HG03457 (cell line): ENCODE results near the gene KCNK7.

Source experiments
- ATAC-seq: cut with Tn5 transposase; IDR thresholded peaks from one replicate; pipeline ENCODE4 v1.9.1; 2021; ENCODE audit warnings: moderate number of reproducible peaks; ENCODE audit not compliant: unreplicated experiment

Gene KCNK7

DNA sequence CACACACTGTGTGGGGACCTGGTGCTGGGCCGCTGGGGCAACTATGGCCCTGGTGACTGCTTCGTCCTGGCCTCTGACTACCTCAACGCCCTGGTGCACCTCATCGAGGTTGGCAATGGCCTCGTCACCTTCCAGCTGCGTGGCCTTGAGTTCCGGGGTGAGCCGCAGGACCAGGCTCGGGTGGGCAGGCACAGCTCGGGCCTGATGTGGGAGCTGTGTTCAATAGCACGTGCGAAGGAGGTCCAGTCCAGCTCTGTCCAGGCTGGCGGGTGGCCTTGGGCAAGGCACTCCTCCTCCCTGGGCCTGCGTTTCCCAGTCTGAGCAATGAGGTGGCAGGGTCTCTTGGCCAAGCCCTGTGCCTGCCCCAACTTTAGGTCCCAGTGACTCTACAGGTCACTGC, 34.0 kb upstream of the KCNK7 start:
- ATAC-seq = no peak

DNA sequence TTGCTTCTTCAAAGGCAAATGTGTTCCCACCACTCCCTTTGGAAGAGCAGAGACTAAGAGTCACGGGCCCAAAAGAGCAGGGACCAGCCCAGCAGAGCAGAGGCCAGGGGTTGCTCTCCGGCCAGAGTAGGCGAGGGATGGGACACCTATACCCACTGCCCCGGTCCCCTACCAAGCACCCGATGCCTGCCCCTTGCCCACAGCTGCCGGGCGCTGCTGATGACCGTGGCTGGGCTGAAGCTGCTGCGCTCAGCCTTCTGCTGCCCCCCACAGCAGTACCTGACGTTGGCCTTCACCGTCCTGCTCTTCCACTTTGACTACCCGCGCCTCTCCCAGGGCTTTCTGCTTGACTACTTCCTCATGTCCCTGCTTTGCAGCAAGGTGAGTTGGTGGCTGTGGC, 31.6 kb upstream of the KCNK7 start:
- no peak for ATAC-seq

DNA sequence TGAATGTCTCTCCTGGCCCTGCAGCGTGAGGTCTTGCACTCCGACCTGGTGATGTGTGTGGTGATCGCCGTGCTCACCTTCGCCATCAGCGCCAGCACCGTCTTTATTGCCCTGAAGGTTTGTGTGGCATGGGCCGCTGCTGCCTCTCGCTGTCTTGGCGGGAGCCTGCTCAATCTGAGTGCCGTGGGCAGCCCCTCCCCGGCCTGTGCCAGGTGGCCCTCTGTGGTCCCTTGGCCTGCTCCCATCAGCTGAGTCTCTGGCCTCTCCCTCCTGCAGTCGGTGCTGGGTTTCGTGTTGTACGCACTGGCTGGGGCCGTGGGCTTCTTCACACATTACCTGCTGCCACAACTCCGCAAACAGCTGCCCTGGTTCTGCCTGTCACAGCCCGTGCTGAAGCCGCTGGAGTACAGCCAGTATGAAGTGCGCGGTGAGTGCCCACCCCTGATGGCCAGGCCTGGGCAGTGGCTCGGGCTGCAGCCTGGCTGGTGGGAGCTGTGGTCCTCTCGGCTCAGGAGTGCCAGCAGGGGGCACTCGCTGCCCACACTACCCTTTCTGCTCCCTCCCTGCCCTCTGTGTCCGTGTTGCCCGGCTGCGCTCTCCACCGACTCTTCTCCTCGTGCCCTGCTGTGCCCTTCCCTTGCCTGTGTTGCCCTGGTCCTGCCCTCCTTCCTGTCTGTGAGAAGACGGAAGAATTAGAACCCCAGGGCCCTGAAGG, 30.2 kb upstream of the KCNK7 start:
- no peak for ATAC-seq

DNA sequence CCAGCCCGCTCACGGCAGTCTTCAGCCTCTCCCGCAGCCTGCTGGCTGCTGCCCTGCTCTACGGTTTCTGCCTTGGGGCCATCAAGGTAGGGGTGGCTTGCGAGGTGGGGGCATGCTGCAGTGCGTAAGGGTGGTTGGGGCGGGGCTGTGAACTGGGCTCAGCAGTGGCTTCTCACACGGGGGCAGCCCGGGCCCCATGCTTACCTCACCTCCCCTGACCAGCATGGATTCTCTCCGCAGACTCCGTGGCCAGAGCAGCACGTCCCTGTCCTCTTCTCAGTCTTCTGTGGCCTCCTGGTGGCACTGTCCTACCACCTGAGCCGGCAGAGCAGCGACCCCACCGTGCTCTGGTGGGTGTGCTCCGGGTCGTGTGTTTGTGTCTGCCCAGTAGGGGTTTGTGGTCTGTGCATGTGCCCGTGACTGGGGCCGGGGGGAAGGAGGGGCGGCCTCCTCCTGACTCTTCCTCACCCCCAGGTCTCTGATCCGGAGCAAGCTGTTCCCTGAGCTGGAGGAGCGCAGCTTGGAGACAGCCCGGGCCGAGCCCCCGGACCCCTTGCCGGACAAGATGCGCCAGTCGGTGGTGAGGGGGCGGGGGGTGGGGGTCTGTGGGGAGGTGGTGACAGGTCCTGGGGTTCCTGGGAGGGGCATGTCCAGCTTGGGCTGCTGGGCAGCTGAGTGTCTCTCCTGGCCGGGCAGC, 29.5 kb upstream of the KCNK7 start:
- ATAC-seq = no peak

DNA sequence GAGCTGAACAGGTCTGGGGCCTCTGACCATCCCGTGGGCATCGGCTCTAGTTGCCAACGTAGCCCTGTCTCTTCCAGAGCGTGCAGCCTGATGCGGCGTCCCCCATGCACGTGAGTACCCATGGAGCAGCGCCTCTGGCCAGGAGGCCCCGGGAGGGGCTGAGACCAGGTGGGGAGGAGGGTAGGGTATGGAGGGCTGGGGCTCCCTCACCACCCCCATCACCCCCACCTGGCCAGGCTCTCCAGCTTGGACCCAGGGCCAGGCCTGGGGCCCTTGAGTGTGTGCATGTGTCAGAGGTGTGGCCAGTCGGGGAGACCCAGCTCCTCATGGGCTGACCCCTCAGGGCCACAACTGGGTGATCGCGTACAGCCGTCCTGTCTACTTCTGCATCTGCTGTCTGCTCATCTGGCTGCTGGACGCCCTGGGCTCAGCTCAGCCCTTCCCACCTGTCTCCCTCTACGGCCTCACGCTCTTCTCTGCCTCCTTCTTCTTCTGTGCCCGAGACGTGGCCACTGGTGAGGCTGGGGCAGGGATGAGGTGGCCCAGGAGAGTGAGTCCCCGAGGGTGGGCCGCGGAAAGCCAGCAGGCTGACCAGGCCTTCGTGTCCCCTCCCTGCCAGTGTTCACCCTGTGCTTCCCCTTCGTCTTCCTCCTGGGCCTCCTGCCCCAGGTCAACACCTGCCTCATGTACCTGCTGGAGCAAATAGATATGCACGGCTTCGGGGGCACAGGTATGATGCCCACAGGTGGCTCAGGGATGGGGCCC, 28.4 kb upstream of the KCNK7 start:
- no peak for ATAC-seq

DNA sequence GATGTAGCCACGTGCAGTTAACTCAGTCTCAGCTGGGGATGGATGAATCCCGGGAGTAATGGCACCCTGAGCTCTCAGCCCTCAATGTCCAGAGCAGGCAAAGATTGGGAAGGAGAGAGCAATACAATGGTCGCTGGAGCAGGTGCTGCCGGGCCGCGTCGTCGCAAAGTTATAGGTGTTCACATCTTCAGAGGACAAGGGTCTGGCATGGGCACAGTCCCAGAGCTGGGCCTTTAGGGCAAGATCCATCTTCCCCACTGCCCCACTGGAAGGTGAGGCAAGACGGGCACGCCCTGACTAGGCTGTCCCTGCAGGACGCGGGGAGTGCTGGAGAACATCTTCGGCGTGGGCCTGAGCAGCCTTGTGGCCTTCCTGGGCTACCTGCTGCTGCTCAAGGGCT, 27.6 kb upstream of the KCNK7 start:
- ATAC-seq = no peak

DNA sequence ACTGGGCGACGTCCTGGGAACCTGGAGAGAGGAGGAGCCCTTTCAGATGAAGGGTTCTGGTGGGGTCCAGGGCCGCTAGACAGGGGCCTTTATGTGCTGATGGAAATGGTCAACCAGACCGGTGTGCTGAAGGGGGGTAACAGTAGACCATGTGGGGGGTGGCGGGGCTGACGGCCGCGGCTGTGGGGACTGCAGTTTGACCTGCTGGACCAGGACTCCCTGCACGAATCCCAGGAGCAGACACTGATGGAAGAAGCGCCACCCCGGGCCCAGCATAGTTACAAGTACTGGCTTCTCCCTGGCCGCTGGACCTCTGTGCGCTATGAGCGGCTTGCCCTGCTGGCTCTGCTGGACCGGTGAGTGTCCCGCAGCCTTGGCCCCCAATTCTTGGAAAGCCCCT, 26.4 kb upstream of the KCNK7 start:
- no peak for ATAC-seq

DNA sequence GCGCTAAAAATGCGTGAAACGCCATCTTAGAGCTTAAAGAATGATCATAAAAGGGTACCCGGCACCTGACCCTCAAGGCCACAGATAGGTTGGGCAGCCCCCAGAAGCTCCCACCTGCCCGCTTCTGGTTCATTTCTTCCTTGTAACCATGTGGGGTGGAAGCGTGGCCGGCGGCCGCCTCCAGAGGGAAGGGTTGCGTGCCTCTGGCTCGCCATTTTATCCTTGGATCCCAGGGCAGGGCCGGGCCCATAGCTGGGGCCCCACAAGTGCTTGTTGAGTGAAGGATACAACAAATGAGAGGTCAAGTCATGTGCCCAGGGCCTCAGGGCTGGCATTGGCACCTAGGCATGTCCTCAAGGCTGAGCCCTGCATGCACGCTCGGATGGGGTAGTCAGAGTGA, 25.9 kb upstream of the KCNK7 start:
- no peak for ATAC-seq

DNA sequence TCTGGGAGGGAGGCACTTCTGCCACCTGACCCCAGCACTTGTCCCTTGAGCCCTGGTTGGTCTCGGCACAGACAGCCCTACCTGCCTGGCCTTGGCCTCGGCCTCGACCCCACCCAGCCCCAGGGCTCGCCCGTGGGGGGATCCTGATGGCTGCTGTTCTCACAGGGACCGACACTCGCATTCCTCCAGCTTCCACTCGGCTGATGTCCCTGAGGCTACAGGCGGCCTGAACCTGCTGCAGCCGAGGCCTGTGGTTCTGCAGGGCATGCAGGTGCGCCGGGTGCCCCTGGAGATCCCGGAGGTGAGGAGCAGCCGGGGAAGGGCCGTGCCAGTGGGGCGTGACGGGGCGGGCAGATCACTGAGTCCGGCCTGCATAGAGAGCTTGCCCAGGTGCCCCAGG, 25.1 kb upstream of the KCNK7 start:
- ATAC-seq = no peak

DNA sequence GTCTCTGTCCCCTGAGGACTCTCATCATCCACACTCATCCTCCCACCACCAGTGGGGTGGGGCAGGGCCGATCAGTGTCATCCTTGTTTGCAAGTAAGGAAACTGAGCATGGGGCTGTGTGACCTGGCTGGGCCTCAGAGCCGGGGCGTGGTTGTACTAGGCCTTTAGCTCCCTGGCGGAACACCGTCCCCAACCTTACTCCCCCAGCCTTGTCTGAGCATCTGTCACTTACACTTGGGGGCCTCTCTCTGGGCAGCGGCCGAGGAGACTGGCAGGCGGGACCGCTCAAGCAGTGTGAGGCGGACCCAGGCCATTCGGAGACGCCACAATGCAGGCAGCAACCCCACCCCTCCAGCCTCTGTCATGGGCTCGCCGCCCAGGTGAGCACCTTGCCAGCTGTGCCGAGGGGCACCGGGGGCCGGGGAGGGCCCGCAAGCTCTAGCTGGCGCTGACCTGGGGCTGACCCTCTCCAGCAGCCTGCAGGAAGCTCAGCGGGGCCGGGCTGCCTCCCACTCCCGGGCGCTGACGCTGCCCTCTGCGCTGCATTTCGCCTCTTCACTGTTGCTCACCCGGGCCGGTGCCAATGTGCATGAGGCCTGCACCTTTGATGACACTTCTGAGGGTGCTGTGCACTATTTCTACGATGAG, 23.8 kb upstream of the KCNK7 start:
- no peak for ATAC-seq

DNA sequence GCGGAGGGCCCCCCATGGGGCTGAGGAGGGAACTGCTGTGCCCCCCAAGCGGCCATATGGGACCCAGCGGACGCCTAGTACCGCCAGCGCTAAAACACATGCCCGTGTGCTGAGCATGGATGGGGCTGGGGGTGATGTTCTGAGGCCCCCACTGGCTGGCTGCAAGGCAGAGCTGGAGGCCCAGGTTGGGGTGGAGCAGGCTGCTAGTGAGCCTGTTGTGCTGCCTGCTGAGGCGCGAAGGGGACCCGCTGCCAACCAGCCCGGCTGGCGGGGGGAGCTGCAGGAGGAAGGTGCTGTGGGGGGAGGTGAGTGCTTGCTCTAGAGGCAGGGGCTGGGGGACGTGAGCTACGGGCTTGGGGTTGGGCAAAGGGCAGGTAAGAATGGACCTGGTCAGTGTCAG, 23.2 kb upstream of the KCNK7 start:
- ATAC-seq = no peak

DNA sequence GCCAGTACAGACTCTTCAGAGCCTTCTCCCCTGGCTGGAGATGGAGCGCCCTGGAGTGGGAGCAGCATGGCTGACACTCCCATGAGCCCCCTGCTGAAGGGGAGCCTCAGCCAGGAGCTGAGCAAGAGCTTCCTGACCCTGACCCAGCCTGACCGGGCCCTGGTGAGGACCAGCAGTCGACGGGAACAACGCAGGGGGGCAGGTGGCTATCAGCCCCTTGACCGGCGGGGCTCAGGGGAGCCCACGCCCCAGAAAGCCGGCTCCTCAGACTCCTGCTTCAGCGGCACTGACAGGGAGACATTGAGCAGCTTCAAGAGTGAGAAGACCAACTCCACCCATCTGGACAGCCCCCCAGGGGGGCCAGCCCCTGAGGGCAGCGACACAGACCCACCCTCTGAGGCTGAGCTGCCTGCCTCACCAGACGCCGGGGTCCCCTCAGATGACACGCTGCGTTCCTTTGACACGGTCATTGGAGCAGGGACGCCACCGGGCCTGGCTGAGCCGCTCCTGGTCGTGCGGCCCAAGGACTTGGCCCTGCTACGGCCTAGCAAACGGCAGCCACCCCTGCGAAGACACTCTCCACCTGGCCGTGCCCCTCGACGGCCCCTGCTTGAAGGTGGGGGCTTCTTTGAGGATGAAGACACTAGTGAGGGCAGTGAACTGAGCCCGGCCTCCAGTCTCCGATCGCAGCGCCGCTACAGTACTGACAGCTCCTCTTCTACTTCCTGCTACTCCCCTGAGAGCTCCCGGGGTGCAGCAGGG, 22.6 kb upstream of the KCNK7 start:
- no peak for ATAC-seq

DNA sequence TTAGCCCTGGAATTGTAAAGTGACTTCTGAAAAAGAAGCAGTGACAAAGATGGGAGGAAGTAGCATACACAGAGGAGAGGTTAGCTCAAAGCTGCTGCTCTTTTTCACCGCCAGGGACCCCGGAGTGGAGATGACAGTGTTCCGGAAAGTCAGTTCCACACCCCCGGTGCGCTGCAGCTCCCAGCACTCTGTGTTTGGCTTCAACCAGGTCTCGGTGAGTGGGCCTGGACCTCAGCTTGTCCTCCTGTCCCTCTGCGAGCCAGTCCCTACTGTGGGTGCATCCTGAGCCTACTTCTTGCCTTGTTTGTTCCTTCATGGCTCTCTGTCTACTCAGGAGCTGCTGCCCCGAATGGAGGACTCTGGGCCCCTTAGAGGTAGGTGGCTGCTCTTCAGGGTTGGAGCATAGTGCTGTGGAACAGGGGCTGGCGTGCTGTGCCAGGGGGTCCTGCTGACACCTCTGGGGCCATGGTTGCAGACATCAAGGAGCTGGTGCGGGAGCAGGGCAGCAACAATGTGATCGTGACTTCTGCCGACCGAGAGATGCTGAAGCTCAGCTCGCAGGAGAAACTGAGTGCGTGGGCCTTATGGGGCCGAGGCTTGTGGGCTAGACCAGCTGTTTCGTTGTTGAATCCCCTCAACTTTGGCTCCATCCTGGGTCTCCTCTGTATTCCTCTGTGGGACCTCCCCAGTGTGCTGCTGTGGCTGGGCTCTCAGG, 21.7 kb upstream of the KCNK7 start:
- no peak for ATAC-seq

DNA sequence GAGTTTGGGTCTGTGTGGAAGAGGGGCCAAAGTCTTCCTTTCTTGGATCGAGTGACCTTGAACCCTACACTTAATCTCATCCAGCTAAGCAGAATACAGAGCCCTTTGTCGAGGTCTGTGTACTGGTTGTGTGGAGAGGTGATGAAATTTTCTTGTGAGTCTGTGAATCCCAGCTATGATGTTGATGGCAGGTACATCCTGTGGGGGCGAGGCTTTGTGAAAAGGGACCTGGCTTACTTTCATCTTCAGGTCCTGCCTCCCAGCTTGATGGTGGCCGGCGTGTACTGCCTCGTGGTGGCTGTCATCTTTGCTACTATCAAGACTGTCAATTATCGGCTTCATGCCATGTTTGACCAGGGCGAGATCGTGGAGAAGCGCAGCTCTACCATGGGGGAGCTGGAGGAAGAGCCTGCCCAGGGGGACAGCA, 21.0 kb upstream of the KCNK7 start:
- no peak for ATAC-seq

DNA sequence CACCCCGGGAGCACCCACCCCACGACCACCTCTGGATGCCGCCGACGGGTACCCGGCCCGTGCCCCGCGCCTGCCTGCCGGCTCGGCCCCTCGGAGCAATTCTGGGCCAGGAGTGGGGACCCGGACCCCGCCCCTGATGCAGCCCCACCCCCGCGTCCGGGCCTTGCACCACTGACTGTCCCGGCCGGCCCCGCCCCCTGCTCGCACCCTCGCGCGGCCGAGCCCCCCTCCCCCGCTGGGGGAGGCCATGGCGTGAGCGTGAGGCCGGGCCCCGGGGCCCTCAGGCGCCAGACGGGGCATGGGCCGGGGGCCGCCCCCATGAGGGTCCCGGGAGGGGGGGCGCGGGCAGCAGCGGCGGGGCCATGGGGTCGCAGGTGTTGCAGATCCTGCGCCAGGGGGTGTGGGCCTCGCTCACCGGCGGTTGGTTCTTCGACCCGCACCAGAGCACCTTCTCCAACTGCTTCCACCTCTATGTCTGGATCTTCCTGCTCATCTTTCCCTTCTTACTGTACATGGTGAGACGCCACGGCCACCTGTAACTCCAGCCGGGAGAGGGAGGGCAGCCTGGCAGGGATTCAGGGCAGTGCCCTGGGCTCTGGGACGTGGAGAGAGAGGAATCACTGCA, 20.5 kb upstream of the KCNK7 start:
- ATAC-seq = no peak

DNA sequence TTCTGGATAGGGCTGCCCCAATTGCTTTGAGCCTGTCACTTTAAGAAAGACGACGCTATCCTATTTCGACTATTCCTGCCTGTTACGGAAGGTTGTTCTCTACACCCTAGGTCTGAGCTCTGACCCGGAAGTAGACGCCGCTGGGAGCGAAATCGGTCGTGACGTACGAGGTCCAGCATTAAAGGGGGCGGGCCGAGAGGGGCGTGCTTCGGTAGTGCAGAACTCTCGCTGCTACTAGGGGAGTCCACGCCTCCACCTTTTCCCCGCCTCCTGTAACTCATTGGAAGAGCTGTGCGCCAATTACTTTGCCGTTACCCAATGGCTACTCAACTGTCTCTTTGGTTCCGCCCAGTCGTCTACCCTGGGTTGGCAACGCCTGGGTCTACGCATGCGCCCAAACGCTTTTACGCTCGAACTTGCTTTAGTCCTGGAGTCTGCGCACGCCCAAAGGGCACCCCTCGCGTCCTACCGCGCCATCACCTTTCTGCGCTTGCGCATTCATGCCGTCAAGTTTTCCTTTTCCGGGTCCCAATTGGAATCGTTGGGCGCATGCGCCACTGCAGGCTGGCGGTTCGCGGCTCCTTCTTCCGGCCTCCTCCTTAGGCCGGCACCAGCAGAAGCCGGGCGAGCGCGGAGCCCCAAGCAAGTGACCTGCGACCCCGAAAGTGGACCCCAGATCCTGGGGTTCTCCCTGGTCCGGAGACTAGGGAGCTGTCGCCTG, 19.8 kb upstream of the KCNK7 start, which contains the start of gene PCNX3:
Gene PCNX3, plus strand, starts transcription at position 548 of the 721 bp plus-strand sequence. CDS start 536 bp downstream, outside the sequence.
- peak; percentile 72 for ATAC-seq

DNA sequence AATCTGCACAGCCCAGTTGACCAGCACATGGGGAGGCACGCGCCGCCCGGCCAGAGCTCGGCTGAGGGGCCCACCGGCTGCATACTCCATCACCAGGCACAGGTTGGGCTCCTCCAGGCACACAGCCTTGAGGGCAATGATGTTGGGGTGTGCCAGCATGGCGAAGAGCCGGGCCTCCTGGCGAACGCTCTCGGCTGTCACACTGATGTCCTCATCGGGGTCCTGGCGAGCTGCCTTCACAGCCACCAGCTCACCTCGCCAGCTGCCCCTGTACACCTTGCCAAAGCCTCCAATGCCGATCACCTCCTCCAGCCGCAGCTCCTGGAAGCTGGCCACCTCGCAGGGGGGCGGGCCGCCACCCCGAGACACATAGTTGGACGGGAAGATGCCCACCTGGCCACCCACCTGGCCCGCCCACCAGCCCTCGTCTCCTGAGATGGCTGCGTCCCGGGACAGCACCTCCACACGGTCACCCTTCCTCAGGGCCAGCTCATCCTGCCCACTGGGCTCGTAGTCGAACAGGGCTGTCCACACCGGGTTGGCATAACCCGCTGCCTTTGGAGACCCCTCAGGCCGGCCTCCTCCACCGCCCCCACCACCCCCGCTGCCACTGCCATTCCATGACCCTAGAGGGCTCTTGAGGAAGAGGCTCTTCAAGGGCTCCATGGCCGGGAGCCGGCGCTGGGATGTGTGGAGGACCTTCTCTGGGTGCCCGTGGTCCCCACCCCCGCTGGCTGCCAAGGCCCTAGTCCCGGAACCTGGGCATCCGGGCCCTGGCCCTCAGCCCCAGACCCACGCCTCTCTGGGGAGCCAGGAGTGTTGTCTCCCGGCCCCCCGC, 17.7 kb upstream of the KCNK7 start:
- ATAC-seq = no peak

DNA sequence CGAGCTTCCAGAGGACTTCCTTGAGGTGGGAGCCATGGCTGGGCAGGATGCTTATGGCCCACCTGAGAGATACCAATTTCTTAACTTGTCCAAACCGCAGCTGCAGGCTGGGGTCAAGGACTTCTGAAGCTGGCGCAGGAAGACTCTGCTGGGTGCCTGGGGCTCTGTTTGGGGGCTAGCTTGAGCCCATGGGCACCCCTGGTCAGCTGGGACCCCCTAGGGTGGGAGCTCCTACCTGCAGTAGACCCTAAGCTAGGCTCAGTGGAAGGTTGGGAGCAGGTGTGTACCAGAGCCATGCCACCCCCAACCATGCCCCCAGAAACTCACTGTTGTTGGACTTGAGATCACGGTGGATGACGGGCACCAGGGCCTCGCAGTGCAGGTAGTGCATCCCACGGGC, 17.1 kb upstream of the KCNK7 start:
- ATAC-seq = no peak
